ENCODE results near the gene LDLRAD4.

LDLRAD4 gene

DNA sequence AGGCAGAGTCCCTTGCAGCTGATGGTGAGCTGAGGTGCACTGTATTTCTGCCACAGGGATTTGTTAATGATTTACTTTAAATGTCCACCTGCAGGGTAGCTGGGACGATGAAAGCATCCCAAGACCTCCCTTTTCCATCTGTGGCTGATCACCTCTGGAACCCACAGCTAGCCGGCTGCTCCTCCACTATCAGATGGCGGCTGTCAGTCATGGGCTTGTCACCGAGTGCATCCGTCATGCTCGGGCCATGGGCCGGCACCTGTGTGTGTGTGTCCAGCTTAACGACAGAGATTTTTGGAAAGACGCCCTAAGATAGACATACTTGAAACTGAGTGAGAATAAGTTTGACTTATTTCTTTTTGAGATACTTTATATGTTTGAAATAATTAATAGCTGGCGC, 272.6 kb downstream of the LDLRAD4 start:
- no peak for DNase-seq (ENCODE audit: low read depth)

DNA sequence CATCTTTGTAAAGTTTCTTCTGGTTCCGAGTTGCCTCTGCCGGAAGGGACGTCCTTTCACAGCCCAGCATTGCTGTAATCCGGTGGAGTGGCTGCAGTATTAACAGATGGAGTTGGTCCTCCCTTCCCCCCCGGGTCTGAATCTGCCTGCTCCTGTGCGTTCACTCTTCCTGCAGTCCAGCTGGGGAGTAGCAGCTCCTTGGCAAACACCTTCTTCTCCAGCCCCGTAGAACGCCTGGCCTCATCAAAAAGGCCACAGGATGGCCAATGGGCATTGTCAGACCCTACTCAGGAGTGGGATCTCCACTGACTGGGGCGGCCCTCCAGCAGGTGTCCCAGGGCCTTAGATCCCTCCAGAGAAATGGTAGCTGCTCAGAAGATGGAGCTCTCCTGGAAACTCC, 273.8 kb downstream of the LDLRAD4 start:
- no peak for DNase-seq (ENCODE audit: low read depth)

DNA sequence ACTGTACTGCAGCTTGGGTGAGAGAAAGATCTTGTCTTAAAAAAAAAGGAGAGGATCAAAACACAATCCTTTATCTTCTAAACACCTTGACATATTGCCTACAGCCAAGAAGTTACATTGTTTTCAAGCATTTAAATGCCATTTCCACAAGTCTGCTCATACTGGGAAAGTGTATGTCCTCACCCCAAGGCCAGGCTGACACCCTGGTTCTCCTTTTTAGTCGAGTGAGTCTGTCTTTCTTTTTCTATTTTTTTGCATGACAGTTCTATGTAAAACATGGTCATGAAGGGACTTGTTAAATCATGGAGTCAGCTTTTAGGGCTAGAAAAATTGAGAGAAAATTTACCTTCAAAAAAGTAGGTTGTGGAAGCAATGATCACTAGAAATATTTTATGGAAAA, 274.5 kb downstream of the LDLRAD4 start:
- DNase-seq (ENCODE audit: low read depth), result no peak

DNA sequence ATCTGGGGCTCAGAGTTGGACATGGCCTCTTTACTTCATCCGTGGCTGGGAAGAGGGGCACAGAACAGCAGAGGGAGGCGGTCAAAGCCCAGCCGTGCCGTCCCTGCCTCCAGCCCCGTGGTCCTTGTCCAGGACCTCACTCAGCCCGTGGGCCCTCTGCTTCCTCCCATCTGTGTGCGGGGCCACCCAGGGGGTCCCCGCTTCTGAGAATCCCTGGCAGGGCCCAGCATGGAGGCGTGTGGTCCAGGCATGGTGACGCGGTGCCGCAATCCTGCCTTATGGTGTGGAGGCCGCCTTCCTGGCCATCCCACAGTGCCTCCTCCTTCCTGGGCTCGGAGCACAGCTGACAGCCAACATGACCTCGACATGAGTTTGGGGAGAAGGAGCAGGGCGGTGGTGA, 275.2 kb downstream of the LDLRAD4 start:
- no peak for DNase-seq (ENCODE audit: low read depth)

DNA sequence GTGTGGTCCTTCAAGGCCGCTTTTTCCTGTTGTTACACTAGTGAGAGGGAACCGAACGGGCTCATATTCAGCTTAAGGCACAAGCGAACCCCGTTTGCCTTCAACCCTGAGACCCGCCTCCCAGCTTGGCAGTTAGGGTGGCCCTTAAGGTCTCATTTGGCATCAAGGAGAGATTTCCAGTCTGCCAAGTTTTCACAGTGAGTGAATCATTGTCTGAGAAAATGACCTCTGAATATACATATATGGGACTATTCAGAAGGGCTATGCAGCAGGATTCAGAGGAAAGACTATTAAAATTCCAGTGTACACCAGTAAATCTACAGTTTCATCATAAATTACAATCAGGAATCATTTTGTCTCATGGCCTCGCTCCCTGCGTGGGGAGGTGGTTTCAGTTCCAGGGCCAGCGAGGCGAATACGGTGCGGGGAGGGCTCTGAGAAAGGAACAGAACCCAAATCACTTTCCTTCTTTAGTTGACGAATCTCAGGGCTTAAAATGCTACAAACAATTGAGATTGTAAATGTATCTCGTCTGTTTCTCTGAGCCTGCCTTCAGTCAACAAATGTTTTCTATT, 276.4 kb downstream of the LDLRAD4 start:
- DNase-seq (ENCODE audit: low read depth), result no peak

DNA sequence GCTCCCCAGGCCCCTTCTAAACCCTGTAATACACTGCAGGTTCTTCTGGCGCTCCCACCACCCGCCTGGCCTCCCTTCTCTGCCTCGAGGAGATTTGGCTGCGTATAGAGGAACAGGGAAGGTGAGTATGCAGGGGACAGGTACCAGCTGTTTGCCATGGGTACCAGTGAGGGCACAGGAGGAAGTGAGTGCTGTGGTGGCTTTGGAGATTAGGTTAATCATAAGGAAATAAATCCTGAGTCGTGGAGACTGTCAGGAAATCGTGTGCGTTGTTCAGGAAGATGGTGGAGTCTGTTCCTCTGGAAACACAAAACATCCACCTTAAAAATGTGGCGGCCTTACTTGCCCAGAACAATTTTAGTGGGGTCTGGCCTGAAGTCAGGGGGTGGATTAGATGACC, 277.4 kb downstream of the LDLRAD4 start:
- no peak for DNase-seq (ENCODE audit: low read depth)

DNA sequence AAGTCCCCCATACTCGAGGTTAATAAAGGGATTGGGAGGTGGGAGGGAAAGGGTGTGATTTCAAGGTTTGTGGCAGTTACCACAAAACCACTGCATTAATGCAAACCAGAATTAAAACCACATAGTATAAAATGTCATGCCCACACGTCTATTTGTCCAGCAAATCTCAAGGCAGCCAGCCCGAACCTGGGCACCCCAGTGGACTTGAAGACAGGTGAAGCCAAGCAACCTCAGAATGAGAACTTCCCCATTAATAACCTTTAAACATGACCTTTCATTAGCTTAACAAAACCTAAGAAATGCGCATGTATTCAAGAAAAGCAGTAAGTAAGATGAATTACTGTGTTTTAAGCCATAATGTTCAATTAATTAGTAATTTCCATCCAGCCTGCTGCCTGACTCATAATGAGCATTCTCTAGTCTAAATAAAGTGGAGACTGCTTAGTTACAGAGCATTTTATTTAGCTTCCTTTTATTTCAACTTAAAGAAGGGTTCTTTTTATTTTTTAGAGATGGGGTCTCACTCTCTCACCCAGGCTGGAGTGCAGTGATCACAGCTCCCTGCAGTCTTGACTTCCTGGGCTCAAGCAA, 278.2 kb downstream of the LDLRAD4 start:
- DNase-seq (ENCODE audit: low read depth), result no peak

DNA sequence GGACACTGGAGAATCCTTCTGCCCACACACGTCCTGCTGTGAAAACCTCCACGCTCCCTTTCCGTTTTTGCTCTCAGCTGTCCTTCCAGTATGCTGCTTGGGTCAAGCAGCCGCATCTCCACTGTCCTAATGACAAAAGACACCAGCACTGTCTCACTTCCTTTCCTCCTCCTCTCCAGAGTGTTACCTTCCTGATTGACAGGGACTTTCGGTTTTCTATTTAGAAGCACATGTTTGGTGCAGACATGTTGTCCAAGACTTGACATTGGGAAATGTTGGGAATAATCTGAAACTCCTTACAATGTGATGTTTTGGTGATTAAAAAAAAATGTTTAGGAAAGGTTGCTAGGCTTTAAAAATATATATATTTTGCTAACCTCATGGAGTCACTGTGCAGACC, 281.2 kb downstream of the LDLRAD4 start:
- no peak for DNase-seq (ENCODE audit: low read depth)

DNA sequence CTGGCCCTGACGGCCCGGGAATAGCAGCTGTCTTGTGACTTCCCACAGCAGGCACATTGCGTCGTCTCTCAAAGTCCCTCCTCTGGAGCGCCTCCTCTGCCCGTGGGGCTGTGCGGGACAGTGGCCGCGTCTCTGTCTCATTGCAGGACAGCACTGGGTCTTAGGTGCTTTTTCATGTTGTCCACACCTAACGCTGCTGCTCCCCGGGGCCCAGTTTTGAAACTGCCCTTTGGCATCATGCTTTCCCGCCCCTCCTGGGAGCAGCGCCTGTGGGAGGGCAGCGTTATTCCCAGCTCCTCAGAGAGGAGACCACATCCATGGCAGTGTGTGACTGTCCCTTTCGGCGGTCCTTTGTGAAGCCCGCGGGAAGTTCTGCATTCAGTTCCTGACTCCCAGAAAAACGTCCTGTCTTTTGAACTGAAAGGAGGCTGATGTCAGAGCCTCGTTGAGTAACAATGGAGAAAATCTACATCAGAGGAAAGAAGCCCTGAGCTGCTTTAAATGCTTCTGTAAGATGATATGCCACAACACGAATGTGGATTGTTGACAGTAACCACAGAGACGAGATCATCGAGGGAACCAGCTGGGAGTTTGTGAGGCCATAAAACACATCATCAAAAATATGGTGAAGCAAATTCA, 281.8 kb downstream of the LDLRAD4 start:
- DNase-seq (ENCODE audit: low read depth), result peak; percentile 72

DNA sequence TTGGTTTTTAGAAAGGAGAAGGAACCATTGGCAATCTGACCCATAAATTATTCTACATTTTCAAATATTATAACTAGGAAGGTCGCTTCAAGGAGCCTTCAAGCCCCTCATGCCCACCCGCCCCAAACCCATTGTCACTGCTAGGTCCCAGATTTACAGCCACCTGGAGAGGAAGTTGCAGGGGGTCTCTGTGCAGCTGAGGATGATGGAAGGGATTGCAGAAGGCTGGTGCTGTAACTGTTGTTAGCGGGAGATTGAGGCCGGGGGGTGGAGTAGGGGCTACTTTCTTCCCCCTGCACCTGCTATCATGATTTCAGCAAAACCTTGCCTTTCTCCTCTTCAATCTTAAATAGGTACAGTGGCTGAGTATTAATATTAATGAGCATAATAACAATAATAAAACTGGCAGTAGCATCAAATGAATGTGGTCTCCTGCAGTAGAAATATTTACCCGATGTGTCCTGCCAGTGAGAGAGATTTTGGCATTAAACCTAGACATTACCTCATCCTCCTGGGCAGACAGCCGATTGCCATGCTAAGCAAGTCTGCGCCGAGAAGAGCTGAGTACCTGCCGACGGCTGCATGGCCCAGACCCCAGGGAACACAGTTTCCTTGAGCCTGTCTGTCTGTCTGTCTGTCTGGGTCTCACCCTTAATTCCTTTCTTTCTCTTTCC, 282.4 kb downstream of the LDLRAD4 start:
- DNase-seq (ENCODE audit: low read depth), result peak; percentile 28

DNA sequence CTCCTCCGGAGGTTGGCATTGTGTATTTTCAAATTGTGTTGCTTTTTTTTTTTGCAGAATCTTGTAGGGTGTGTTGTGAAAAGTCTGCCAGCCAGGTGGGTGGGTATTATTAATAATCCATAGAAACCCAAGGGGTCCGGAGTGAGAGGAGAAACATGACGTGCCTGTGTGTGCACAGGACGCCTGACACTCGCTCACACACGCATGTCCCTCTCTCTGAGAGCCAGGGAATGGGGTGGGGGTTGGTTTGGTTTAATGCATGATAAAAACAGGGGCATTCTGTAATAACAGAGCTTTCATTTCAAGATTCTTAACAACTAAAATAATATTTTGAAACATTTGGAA, 283.0 kb downstream of the LDLRAD4 start:
- DNase-seq (ENCODE audit: low read depth), result no peak

DNA sequence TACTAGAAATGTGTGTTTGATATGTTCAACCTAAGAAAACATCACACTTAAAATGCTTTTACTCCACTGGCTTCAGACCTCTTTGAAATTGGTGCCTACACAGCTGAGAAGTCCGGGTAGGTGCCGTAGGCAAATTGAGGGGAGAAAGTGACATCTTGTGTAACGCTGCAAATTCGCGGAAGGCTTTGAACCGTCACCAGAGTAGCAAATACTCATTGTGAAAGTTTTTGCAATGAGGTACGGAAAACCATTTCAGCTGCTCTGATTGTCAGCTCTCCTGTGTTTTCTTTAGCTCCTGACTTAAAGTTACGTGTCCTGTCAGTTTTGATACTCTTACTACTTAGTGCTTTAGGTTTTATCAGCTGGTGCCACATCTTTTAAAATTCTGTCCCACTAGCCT, 283.3 kb downstream of the LDLRAD4 start:
- DNase-seq (ENCODE audit: low read depth), result no peak

DNA sequence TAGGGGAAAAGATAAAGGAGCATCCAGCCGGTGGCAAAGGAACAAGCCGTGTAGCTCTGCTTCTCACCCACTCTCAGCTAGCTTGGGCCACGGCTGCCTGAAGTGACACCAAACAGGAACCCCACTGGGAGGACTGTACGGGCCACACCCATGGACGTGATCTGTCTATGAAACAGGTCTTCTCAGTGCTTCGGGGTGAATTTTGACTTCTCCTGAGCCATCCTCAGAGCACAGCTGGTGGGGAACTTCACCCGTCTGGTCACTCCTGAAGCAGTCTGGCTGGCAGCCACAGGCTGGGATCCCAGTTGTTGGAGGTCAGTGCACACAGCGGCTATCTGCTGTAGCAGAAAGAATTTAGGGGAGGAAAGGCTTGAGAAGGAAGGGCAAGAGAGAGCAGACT, 284.0 kb downstream of the LDLRAD4 start:
- no peak for DNase-seq (ENCODE audit: low read depth)

DNA sequence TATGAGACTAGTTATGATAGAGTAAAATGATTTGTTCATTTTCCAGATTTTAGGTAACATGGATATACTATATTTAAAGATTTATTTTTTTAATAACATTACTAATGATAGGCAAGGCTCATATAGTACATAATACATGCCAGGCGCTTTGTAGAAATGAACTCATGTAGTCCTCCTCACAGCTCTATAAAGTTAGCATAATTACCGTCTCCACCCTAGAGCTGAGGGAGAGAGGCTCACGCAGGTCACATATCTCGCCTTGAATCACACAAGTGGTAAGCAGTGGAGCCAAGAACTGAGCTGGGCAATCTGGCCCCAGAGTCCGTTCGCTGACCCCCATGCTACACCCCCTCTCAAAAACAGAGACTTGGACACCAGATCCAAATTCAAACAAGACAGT, 285.3 kb downstream of the LDLRAD4 start:
- no peak for DNase-seq (ENCODE audit: low read depth)

DNA sequence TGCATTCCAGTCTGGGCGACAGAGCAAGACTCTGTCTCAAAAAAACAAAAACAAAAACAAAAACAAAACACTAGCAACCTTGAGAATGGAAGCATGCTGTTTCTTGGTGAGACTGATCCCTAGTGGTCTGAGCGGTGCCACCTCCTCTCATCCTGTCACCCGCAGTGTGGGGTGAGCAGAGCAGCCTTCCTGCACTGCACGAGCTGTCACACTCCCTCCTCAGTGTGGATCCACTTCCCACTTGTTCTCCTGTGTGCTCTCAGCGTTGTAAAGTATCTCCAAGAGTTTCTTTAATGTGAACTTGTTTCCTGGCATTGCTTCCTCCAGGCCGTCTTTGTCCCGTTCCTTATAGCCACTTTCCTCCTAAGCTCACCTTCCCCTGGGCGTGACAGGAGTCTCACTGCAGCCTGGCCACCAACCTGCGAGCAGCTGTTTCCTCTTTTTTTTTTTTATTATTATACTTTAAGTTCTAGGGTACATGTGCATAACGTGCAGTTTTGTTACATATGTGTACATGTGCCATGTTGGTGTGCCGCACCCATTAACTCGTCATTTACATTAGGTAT, 287.3 kb downstream of the LDLRAD4 start:
- no peak for DNase-seq (ENCODE audit: low read depth)

DNA sequence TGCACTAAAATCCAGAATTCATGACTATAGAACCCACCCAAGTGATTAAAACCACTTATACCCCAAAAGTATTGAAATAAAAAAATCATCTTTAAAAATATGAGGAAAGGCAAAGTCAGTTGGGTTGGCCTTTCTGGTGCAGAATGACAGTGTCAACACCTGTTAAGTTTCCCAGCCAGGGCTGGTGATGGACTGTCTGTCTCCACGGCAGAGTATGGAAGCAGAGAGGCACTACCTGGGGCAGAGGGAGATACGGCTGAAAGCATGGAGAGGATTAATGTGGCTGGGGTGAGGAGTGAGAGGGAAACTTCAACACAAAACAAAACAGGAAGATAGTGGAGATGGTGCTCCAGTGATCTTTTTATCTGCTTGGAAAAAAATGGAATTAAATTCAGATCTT, 292.0 kb downstream of the LDLRAD4 start:
- no peak for DNase-seq (ENCODE audit: low read depth)

DNA sequence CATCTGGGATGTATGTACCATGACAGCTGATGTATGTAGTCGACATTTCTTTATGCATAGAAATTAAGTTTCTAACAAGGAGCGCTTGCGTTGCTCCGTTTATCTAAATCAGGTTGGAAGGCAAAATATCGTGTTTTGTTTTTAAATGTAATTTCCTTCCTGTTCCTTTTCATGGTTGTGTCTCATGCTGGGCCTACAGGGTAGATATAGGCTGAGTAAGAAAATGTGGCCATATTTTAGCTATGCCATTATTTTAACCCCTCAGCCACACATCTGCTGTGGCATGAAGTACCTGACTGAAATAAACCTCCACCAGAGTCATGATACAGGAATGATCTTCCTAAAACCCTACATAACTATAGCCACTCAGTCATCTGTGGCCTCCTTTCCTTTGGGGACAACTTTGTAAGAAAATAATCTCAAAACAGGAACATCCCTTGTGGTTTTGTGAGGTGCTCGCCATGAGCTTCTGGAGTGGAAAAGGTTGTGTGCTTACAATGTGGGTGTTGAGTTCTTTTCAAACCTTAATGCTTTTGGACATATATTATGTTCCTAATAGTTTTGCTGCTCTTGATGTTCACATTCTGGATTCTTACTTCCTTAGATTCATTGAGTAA, 293.5 kb downstream of the LDLRAD4 start:
- no peak for DNase-seq (ENCODE audit: low read depth)

DNA sequence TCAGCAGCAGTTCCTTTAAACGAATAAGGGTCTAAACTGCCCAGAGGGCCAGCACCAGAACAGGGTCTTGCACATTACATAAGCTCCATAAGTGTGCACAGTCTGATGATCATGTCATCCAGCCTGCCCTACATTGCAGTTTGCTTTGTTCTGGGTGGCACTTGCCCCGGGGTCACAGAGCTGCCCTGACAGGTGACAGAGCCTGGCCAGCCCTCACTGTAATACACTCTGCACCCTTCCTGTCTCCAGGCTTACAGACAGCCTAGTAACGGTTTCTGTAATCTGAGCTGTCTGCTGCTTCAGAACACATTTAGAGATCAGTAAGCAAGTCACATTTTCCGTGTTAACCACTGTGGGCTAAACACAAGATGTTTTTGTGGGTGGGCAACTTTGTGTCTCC, 294.5 kb downstream of the LDLRAD4 start:
- no peak for DNase-seq (ENCODE audit: low read depth)

DNA sequence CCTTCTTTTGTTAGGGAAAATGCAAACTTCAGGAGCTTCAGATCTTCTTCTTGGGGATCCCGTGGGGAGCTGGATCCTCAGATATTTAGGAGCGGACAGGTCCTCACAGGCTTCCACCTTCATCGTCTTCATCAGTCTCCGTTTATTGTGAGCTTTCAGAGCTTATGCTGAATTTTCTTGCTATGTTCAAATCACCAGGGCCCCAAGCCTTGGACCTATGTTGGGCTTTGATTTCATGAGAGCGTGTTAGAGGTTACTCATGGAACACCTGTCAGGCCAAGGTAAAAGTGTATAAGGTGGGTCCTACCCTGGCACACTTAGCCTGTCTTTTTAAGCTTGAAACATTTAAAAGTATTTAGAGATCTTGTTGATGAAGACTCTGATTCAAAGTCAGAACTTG, 294.9 kb downstream of the LDLRAD4 start:
- no peak for DNase-seq (ENCODE audit: low read depth)

DNA sequence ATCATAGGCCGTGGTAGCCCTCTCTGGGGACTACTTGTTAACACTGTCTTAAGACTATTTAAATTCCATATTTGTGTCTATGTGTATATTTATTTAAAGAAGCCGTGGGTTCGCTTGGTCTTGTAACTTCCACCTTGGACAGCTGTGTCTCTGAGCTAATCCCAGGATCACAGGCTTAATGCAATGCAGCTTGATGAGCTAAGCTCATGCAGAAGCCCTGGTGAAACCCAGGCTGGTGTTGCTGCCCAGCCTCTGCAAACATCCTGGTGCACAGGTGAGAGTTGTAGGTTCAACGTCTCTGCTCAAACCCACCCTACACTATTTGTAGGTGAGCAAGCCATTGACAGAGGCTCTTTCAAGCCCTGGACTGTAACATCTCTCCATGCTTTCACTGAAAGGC, 296.0 kb downstream of the LDLRAD4 start:
- DNase-seq (ENCODE audit: low read depth), result no peak

DNA sequence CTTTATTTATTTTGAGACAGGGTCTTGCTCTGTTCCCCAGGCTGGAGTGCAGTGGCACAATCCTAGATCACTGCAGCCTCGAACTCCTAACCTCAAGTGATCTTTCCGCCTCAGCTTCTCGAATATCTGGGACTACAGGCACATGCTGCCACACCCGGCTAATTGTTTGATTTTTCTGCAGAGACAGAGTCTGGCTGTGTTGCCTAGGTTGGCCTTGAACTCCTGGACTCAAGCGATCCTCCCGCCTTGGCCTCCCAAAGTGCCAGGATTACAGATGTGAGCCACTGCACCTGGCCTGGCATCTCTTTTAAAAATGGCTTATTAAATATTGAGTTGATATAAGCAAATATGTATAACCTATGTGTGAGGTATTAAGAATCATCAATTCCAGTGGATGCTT, 298.3 kb downstream of the LDLRAD4 start:
- DNase-seq (ENCODE audit: low read depth), result no peak

DNA sequence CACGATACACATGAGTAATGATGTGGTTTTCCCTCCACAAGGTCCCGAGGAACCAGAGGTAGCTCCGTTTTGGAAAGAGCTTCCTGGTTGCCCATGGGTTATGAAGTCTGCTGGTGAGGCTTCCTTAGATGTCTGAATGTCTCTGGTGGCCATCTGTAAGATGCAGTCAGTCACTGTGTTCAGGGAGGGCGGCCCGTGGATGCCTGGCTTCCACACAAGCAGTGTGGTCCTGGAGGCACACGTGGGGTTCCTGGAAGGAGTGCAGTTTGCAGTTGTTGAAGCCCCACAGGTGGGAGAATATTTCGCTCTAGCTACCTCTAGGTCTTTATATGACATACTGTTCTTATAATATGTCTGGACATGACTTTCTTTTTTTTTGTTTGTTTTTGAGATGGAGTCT, 298.8 kb downstream of the LDLRAD4 start:
- no peak for DNase-seq (ENCODE audit: low read depth)

DNA sequence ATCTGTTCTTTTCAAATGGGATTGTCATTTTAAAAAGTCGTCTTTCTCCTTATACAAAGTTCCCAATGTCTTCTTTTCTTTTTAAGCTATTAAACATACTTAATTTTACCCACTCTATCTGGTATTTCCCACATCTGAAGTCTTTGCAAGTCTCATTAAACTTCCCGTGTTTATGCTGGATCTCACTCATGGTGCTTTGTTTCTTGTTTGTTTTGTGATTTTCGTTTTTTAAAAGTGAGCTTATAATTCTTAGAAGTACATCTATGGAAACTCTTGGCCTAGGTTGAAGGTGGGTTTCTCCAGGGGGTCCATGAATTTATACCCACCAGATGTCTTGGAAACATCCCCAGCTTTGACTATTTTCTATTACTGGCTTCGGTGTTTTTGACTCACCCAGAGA, 299.8 kb downstream of the LDLRAD4 start:
- no peak for DNase-seq (ENCODE audit: low read depth)
